ENCODE measurements around the gene NAXE. TPM values are rescaled to one million over a fixed set of nuclear protein-coding genes. Genes with fewer than 3 reads are reported as not detected.

NAXE gene
- polyA plus RNA-seq, 1 donor from 2014 or later: 95.7 TPM

DNA sequence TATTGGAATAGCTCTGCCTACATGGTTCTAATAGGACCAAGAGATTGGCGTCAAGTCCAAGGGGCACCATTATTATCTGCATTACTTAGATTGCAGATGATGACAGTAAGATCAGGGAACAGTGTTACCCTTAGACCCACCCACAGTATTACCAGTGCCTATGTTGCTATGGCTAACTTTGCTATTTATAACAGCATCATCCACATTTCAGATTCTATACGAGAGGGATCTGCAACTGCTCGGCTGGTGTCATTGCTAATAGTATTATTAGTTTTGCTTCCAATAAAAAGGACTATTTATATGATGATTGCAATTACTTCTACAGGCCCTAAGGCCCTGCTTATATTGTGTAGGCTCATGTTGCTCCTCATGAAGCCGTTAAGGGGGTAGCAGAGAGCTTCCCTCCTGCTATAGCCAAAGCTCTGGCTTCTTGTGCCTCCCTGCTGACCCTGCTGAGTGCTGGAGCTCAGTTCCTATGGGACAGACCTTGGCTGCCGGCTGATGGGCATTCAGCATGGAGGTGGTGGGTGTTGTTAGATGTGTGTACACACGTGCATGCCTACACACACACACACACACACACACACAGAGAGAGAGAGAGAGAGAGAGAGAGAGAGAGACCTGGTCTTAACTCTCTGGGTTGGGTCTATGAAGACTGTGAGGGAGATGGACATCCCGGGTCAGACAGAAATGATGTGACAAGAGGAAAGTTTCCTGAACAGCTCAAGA lies 51.6 kb downstream of the NAXE start:
- Histone ChIP-seq H3K9me2 (ENCODE audit: insufficient read depth, low read length) (no peaks in the 10 kb centered on the region), H4K20me1 (ENCODE audit: insufficient read depth) (no peaks in the 10 kb centered on the region), H3K79me2 (replicated peaks; ENCODE audit: insufficient read depth, low read length) (no peaks in the 10 kb centered on the region), H3K27me3 (ENCODE audit: insufficient read depth, low read depth, low read length) (peaks cover 45% of the 10 kb centered on the region), H2AFZ (ENCODE audit: low read depth, low read length) (no peak overlapping the region), H3F3A (ENCODE audit: insufficient read depth, low read length, poor library complexity, severe bottlenecking) (no peaks in the 10 kb centered on the region), H3K4me3 (ENCODE audit: low read length) (peak overlapping the region; percentile 71), H3K36me3 (ENCODE audit: insufficient read depth, low read length) (no peaks in the 10 kb centered on the region), H3K4me2 (ENCODE audit: low read length) (no peak overlapping the region), H3K9ac (ENCODE audit: low read length) (no peak overlapping the region), H3K9me3 (ENCODE audit: low read length) (no peaks in the 10 kb centered on the region), H3K27ac (ENCODE audit: low read length) (no peak overlapping the region)
- no peak for TF ChIP-seq POLR2AphosphoS5 (IDR thresholded peaks at IDR 0.05)
- TF ChIP-seq SMC3 (conservative IDR thresholded peaks at IDR 0.05; ENCODE audit: poor library complexity): no peak
- no peak for TF ChIP-seq EZH2 (IDR thresholded peaks at IDR 0.05; ENCODE audit: borderline replicate concordance, insufficient read depth, low read length, poor library complexity, severe bottlenecking)
- no peak for TF ChIP-seq TAF1 (IDR thresholded peaks at IDR 0.05; ENCODE audit: low read depth)
- TF ChIP-seq, protein P1, sequence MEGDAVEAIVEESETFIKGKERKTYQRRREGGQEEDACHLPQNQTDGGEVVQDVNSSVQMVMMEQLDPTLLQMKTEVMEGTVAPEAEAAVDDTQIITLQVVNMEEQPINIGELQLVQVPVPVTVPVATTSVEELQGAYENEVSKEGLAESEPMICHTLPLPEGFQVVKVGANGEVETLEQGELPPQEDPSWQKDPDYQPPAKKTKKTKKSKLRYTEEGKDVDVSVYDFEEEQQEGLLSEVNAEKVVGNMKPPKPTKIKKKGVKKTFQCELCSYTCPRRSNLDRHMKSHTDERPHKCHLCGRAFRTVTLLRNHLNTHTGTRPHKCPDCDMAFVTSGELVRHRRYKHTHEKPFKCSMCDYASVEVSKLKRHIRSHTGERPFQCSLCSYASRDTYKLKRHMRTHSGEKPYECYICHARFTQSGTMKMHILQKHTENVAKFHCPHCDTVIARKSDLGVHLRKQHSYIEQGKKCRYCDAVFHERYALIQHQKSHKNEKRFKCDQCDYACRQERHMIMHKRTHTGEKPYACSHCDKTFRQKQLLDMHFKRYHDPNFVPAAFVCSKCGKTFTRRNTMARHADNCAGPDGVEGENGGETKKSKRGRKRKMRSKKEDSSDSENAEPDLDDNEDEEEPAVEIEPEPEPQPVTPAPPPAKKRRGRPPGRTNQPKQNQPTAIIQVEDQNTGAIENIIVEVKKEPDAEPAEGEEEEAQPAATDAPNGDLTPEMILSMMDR (IDR thresholded peaks at IDR 0.05; ENCODE audit: poor library complexity, severe bottlenecking): no peak
- TF ChIP-seq, protein P2, sequence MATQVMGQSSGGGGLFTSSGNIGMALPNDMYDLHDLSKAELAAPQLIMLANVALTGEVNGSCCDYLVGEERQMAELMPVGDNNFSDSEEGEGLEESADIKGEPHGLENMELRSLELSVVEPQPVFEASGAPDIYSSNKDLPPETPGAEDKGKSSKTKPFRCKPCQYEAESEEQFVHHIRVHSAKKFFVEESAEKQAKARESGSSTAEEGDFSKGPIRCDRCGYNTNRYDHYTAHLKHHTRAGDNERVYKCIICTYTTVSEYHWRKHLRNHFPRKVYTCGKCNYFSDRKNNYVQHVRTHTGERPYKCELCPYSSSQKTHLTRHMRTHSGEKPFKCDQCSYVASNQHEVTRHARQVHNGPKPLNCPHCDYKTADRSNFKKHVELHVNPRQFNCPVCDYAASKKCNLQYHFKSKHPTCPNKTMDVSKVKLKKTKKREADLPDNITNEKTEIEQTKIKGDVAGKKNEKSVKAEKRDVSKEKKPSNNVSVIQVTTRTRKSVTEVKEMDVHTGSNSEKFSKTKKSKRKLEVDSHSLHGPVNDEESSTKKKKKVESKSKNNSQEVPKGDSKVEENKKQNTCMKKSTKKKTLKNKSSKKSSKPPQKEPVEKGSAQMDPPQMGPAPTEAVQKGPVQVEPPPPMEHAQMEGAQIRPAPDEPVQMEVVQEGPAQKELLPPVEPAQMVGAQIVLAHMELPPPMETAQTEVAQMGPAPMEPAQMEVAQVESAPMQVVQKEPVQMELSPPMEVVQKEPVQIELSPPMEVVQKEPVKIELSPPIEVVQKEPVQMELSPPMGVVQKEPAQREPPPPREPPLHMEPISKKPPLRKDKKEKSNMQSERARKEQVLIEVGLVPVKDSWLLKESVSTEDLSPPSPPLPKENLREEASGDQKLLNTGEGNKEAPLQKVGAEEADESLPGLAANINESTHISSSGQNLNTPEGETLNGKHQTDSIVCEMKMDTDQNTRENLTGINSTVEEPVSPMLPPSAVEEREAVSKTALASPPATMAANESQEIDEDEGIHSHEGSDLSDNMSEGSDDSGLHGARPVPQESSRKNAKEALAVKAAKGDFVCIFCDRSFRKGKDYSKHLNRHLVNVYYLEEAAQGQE (IDR thresholded peaks at IDR 0.05; ENCODE audit: borderline replicate concordance): no peak
- no peak for TF ChIP-seq EP300 (conservative IDR thresholded peaks at IDR 0.05; ENCODE audit: poor library complexity, severe bottlenecking)

DNA sequence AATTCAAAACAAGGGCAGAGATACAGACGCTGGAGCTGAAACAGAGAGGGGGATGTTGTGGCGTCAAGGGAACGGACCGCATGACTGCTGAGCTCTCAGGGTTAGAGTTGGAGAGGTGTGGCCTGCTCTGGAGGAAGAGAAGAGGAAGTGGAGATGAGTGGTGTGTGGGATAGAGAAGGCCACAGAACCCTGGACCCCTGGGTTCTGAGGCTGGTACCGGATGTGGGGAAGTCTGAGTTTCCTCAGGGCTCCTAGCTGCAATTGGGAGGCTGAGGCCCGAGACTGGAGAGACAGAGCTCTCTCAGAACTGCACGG lies 52.2 kb downstream of the NAXE start:
- Histone ChIP-seq H3K9me3 (ENCODE audit: low read length) (no peaks in the 10 kb centered on the region), H3F3A (ENCODE audit: insufficient read depth, low read length, poor library complexity, severe bottlenecking) (no peaks in the 10 kb centered on the region), H4K20me1 (ENCODE audit: insufficient read depth) (no peaks in the 10 kb centered on the region), H3K36me3 (ENCODE audit: insufficient read depth, low read length) (no peaks in the 10 kb centered on the region), H3K27ac (ENCODE audit: low read length) (no peak overlapping the region), H3K79me2 (replicated peaks; ENCODE audit: insufficient read depth, low read length) (no peaks in the 10 kb centered on the region), H3K27me3 (ENCODE audit: insufficient read depth, low read depth, low read length) (peaks cover 49% of the 10 kb centered on the region), H2AFZ (ENCODE audit: low read depth, low read length) (no peak overlapping the region), H3K9ac (ENCODE audit: low read length) (no peak overlapping the region), H3K4me3 (ENCODE audit: low read length) (no peak overlapping the region), H3K9me2 (ENCODE audit: insufficient read depth, low read length) (no peaks in the 10 kb centered on the region), H3K4me2 (ENCODE audit: low read length) (no peak overlapping the region)
- TF ChIP-seq RAD21 (conservative IDR thresholded peaks at IDR 0.05): no peak
- TF ChIP-seq EP300 (conservative IDR thresholded peaks at IDR 0.05; ENCODE audit: poor library complexity, severe bottlenecking): no peak
- TF ChIP-seq MXI1 (conservative IDR thresholded peaks at IDR 0.05; ENCODE audit: poor library complexity, severe bottlenecking): no peak
- TF ChIP-seq EZH2 (IDR thresholded peaks at IDR 0.05; ENCODE audit: borderline replicate concordance, insufficient read depth, low read length, poor library complexity, severe bottlenecking): no peak
- no peak for TF ChIP-seq TAF1 (IDR thresholded peaks at IDR 0.05; ENCODE audit: low read depth)
- TF ChIP-seq, protein P1 (IDR thresholded peaks at IDR 0.05; ENCODE audit: poor library complexity, severe bottlenecking): no peak
- TF ChIP-seq SMC3 (conservative IDR thresholded peaks at IDR 0.05; ENCODE audit: poor library complexity): no peak
- TF ChIP-seq, protein P2 (IDR thresholded peaks at IDR 0.05; ENCODE audit: borderline replicate concordance): no peak
- TF ChIP-seq POLR2AphosphoS5 (IDR thresholded peaks at IDR 0.05): no peak

Measured in neural cell (in vitro differentiated cells).